Fibroblast of mammary gland (primary cell): Measurements from ENCODE around the gene KRTAP5-8.
"Not testable (repeated sequence)": the region's sequence is repeated elsewhere in the genome, so short reads cannot be mapped to it uniquely, and the experiment has no call there.

Experiments
- DNase-seq: peaks from one replicate; pipeline ENCODE4 v3.0.0-alpha.2; 2010; ENCODE audit warnings: low read depth
- H3K4me3 ChIP-seq: 2 replicates; pipeline ENCODE4 v1.5.1; 2011; ENCODE audit warnings: low read depth, mild to moderate bottlenecking, low read length, moderate library complexity; ENCODE audit not compliant: control insufficient read depth
- CTCF ChIP-seq: conservative IDR thresholded peaks from 2 replicates; pipeline ENCODE4 v1.5.1; 2011; ENCODE audit warnings: low read depth, low read length, inconsistent platforms; ENCODE audit not compliant: control insufficient read depth, insufficient read depth

The KRTAP5-8 gene

GRCh38 chr11:71507102-71507501 is 30.7 kb upstream of the KRTAP5-8 start:
- no peak for DNase-seq
- H3K4me3 ChIP-seq: no peak overlapping the region
- TF ChIP-seq CTCF: no peak

GRCh38 chr11:71518506-71519471 is 19.0 kb upstream of the KRTAP5-8 start:
- no peak for DNase-seq
- no peak for TF ChIP-seq CTCF
- no peak overlapping the region for H3K4me3 ChIP-seq

- DNase-seq: no peak
- no peak for TF ChIP-seq CTCF
- no peak overlapping the region for H3K4me3 ChIP-seq
Observed at GRCh38 chr11:71519546-71519945, 18.3 kb upstream of the KRTAP5-8 start.

- DNase-seq: no peak
- TF ChIP-seq CTCF: no peak
Observed at GRCh38 chr11:71525188-71525937, 12.5 kb upstream of the KRTAP5-8 start.

GRCh38 chr11:71525938-71526495 is 11.8 kb upstream of the KRTAP5-8 start:
- DNase-seq: no peak
- no peak for TF ChIP-seq CTCF
- no peak overlapping the region for H3K4me3 ChIP-seq

More at GRCh38 chr11:71525188-71525937, 12.5 kb upstream of the KRTAP5-8 start:
- no peak overlapping the region for H3K4me3 ChIP-seq

GRCh38 chr11:71526796-71527575 is 10.8 kb upstream of the KRTAP5-8 start, which contains the start of gene KRTAP5-7:
TSS of gene KRTAP5-7 (plus strand) at chr11:71527267. CDS start at chr11:71527301, 34 bp downstream.
- not testable (repeated sequence) for DNase-seq, H3K4me3 ChIP-seq
